C4-2B (cell line): Measurements from ENCODE around the gene WDR3.

Experiments
- CTCF ChIP-seq: fragments of 450-650 bp; conservative IDR thresholded peaks from 2 replicates; pipeline ENCODE4 v1.5.1; 2017; ENCODE audit warnings: mild to moderate bottlenecking
- ZFX ChIP-seq: fragments of 450-650 bp; IDR thresholded peaks from 2 replicates; pipeline ENCODE4 v1.6.1; 2017

- TF ChIP-seq CTCF (no peak), ZFX (no peak)
Observed at GRCh38 chr1:117985973-117986372, 56.4 kb downstream of the WDR3 start.
